Activated CD8-positive, alpha-beta T cell treated with anti-CD3 and anti-CD28 coated beads, Interleukin-2, amount 10 ng/mL, durations not matched to agents 7 days and 5 days (primary cell): ENCODE data around the gene DIAPH2. TPM values are rescaled to one million over a fixed set of nuclear protein-coding genes. Genes with fewer than 3 reads are reported as not detected.

Source experiments
- ATAC-seq: fragments of 150-1000 bp; cut with Tn5 transposase; one replicate; pipeline ENCODE4 v1.10.0; 2021; ENCODE audit warnings: moderate library complexity
- CTCF ChIA-PET: fragments of 350-600 bp; sonication (Branson Sonifier 250); formaldehyde crosslinking; loops from one replicate; lab custom pipeline; 2021; ENCODE audit warnings: antibody characterized with exemption; lab: Charles Lee
- POLR2A ChIA-PET: fragments of 350-600 bp; sonication (Branson Sonifier 250); formaldehyde crosslinking; loops from one replicate; lab custom pipeline; 2021; ENCODE audit warnings: antibody characterized with exemption; lab: Charles Lee
- DNase-seq: peaks from one replicate; pipeline ENCODE4 v3.0.0-alpha.2; 2020
- H3K27ac Mint-ChIP-seq: one replicate; pipeline ENCODE4 v1.8.0; 2021; ENCODE audit warnings: mild to moderate bottlenecking, mixed read lengths
- H3K27me3 Mint-ChIP-seq: one replicate; pipeline ENCODE4 v1.8.0; 2021; ENCODE audit warnings: low read depth, mixed read lengths
- H3K36me3 Mint-ChIP-seq: one replicate; pipeline ENCODE4 v1.8.0; 2021; ENCODE audit warnings: low read depth, mixed read lengths
- H3K4me1 Mint-ChIP-seq: one replicate; pipeline ENCODE4 v1.8.0; 2021; ENCODE audit warnings: low read depth, mixed read lengths
- H3K4me3 Mint-ChIP-seq: one replicate; pipeline ENCODE4 v1.8.0; 2021; ENCODE audit warnings: mild to moderate bottlenecking, mixed read lengths
- H3K9me3 Mint-ChIP-seq: one replicate; pipeline ENCODE4 v1.8.0; 2022; ENCODE audit warnings: mixed read lengths; ENCODE audit not compliant: insufficient read depth
- total RNA-seq, 2 experiments: library from RNA; stranded (reverse); gene quantifications; one replicate each; pipeline ENCODE4 v1.2.3, GENCODE V29; 2021

Gene DIAPH2
- total RNA-seq, 2 experiments from 2014 or later, result 14.1 to 14.4 TPM

- POLR2A ChIA-PET, result no interaction called here
- DNase-seq (no peak), ATAC-seq (no peak)
- H3K9me3 Mint-ChIP-seq, result no peaks in the 10 kb centered on the region
- H3K4me3 Mint-ChIP-seq, result no peak overlapping the region
- H3K27ac Mint-ChIP-seq, result no peak overlapping the region
- CTCF ChIA-PET, result no interaction called here
- no peaks in the 10 kb centered on the region for H3K27me3 Mint-ChIP-seq
- H3K4me1 Mint-ChIP-seq, result peaks cover 7% of the 10 kb centered on the region
- no peaks in the 10 kb centered on the region for H3K36me3 Mint-ChIP-seq
Observed at GRCh38 chrX:97638621-97639020, 954.0 kb downstream of the DIAPH2 start.

GRCh38 chrX:97639526-97639925 is 954.9 kb downstream of the DIAPH2 start:
- Mint-ChIP-seq H3K4me1 (peaks cover 7% of the 10 kb centered on the region), H3K27ac (no peak overlapping the region), H3K9me3 (no peaks in the 10 kb centered on the region), H3K4me3 (no peak overlapping the region), H3K36me3 (no peaks in the 10 kb centered on the region), H3K27me3 (no peaks in the 10 kb centered on the region)
- DNase-seq (peak; percentile 19), ATAC-seq (no peak)
- ChIA-PET CTCF (no interaction called here), POLR2A (no interaction called here)

Other genes starting within 250 kb of the DIAPH2 start
- gene RPA4, start 199.1 kb downstream of the DIAPH2 start, total RNA-seq, result under 1 TPM; 0.40 to 0.76 TPM